HG02943 (cell line): ENCODE results near the gene ADGRD1.

Source experiments
- ATAC-seq: cut with Tn5 transposase; IDR thresholded peaks from one replicate; pipeline ENCODE4 v1.9.1; 2021; ENCODE audit warnings: mild to moderate bottlenecking, low read depth, moderate library complexity; ENCODE audit not compliant: unreplicated experiment

Gene ADGRD1

GRCh38 chr12:131095826-131096680 is 142.3 kb downstream of the ADGRD1 start:
- no peak for ATAC-seq

- no peak for ATAC-seq
These were observed 143.0 kb downstream of the ADGRD1 start for GRCh38 chr12:131096681-131097181.

- no peak for ATAC-seq
These were observed 143.8 kb downstream of the ADGRD1 start for GRCh38 chr12:131097202-131098177.

- ATAC-seq = no peak
These were observed 144.7 kb downstream of the ADGRD1 start for GRCh38 chr12:131098178-131098981.

GRCh38 chr12:131100031-131100674 is 146.4 kb downstream of the ADGRD1 start:
- no peak for ATAC-seq

GRCh38 chr12:131101006-131101405 is 147.3 kb downstream of the ADGRD1 start:
- no peak for ATAC-seq

GRCh38 chr12:131101703-131102492 is 148.2 kb downstream of the ADGRD1 start:
- no peak for ATAC-seq

GRCh38 chr12:131102493-131102931 is 148.8 kb downstream of the ADGRD1 start:
- no peak for ATAC-seq

- ATAC-seq = no peak
These were observed 149.4 kb downstream of the ADGRD1 start for GRCh38 chr12:131102991-131103668.

- no peak for ATAC-seq
These were observed 150.2 kb downstream of the ADGRD1 start for GRCh38 chr12:131103669-131104462.

GRCh38 chr12:131104463-131105350 is 151.0 kb downstream of the ADGRD1 start:
- ATAC-seq = peak; percentile 59

GRCh38 chr12:131105351-131105735 is 151.6 kb downstream of the ADGRD1 start:
- ATAC-seq = no peak

GRCh38 chr12:131105736-131106348 is 152.1 kb downstream of the ADGRD1 start:
- ATAC-seq = no peak

GRCh38 chr12:131106349-131106941 is 152.7 kb downstream of the ADGRD1 start:
- ATAC-seq = no peak

GRCh38 chr12:131108177-131108955 is 154.7 kb downstream of the ADGRD1 start:
- ATAC-seq = no peak
